Measurements from ENCODE around the gene DENND5A.
"Not testable (repeated sequence)": the region's sequence is repeated elsewhere in the genome, so short reads cannot be mapped to it uniquely, and the experiment has no call there.

DENND5A gene

GRCh38 chr11:9176550-9176949 lies 88.6 kb downstream of the DENND5A start:
- DNase-seq (ENCODE audit: low read depth in 2 of 2), result no peak

- DNase-seq (ENCODE audit: low read depth in 2 of 2), result no peak
Observed at GRCh38 chr11:9176136-9176535, 89.0 kb downstream of the DENND5A start.

- no peak for DNase-seq (ENCODE audit: low read depth in 2 of 2)
Observed at GRCh38 chr11:9172389-9172788, 92.8 kb downstream of the DENND5A start.

GRCh38 chr11:9170450-9170849 lies 94.7 kb downstream of the DENND5A start:
- DNase-seq (ENCODE audit: low read depth in 2 of 2), result no peak

GRCh38 chr11:9169595-9170295 lies 95.4 kb downstream of the DENND5A start:
- DNase-seq (ENCODE audit: low read depth in 2 of 2), result no peak

GRCh38 chr11:9161991-9162390 lies 103.2 kb downstream of the DENND5A start:
- not testable (repeated sequence) for DNase-seq (ENCODE audit: low read depth in 2 of 2)

- DNase-seq (ENCODE audit: low read depth in 2 of 2), result no peak
Observed at GRCh38 chr11:9160166-9160565, 105.0 kb downstream of the DENND5A start.

- no peak for DNase-seq (ENCODE audit: low read depth in 2 of 2)
Observed at GRCh38 chr11:9158898-9159391, 106.2 kb downstream of the DENND5A start.

- no peak for DNase-seq (ENCODE audit: low read depth in 2 of 2)
Observed at GRCh38 chr11:9155930-9156329, 109.2 kb downstream of the DENND5A start.

GRCh38 chr11:9153651-9154050 lies 111.5 kb downstream of the DENND5A start:
- DNase-seq (ENCODE audit: low read depth in 2 of 2), result no peak

GRCh38 chr11:9151631-9152030 lies 113.5 kb downstream of the DENND5A start:
- DNase-seq (ENCODE audit: low read depth in 2 of 2), result no peak

- DNase-seq (ENCODE audit: low read depth in 2 of 2), result no peak
Observed at GRCh38 chr11:9150926-9151325, 114.2 kb downstream of the DENND5A start.

GRCh38 chr11:9150501-9150900 lies 114.6 kb downstream of the DENND5A start:
- no peak for DNase-seq (ENCODE audit: low read depth in 2 of 2)

- DNase-seq (ENCODE audit: low read depth in 2 of 2), result no peak
Observed at GRCh38 chr11:9148727-9149126, 116.4 kb downstream of the DENND5A start.

- DNase-seq (ENCODE audit: low read depth in 2 of 2), result no peak
Observed at GRCh38 chr11:9148035-9148434, 117.1 kb downstream of the DENND5A start.

GRCh38 chr11:9146477-9146876 lies 118.7 kb downstream of the DENND5A start:
- no peak for DNase-seq (ENCODE audit: low read depth in 2 of 2)

GRCh38 chr11:9145283-9145682 lies 119.9 kb downstream of the DENND5A start:
- no peak for DNase-seq (ENCODE audit: low read depth in 2 of 2)

- DNase-seq (ENCODE audit: low read depth in 2 of 2), result no peak
Observed at GRCh38 chr11:9144828-9145227, 120.3 kb downstream of the DENND5A start.

GRCh38 chr11:9143721-9144120 lies 121.4 kb downstream of the DENND5A start:
- DNase-seq (ENCODE audit: low read depth in 2 of 2), result no peak

- DNase-seq (ENCODE audit: low read depth in 2 of 2), result no peak
Observed at GRCh38 chr11:9142732-9143131, 122.4 kb downstream of the DENND5A start.

GRCh38 chr11:9141186-9141585 lies 124.0 kb downstream of the DENND5A start:
- DNase-seq (ENCODE audit: low read depth in 2 of 2), result no peak

GRCh38 chr11:9139628-9140357 lies 125.4 kb downstream of the DENND5A start:
- no peak for DNase-seq (ENCODE audit: low read depth in 2 of 2)
